Fibroblast of pulmonary artery (primary cell): ENCODE data around the gene ZC3H7B.

ENCODE experiments used
- DNase-seq: peaks from one replicate; pipeline ENCODE4 v3.0.0-alpha.2; 2010; ENCODE audit warnings: low read depth
- H3K4me3 ChIP-seq: replicated peaks from 2 replicates; pipeline ENCODE4 v1.5.1; 2011; ENCODE audit warnings: low read depth, mild to moderate bottlenecking, control low read depth, low read length, moderate library complexity
- TF ChIP-seq, protein P1 (sequence below): IDR thresholded peaks from 2 replicates; pipeline ENCODE4 v1.5.1; 2011; ENCODE audit warnings: mild to moderate bottlenecking, control low read depth, low read length, inconsistent platforms; ENCODE audit errors: missing control alignments

Gene ZC3H7B

DNA sequence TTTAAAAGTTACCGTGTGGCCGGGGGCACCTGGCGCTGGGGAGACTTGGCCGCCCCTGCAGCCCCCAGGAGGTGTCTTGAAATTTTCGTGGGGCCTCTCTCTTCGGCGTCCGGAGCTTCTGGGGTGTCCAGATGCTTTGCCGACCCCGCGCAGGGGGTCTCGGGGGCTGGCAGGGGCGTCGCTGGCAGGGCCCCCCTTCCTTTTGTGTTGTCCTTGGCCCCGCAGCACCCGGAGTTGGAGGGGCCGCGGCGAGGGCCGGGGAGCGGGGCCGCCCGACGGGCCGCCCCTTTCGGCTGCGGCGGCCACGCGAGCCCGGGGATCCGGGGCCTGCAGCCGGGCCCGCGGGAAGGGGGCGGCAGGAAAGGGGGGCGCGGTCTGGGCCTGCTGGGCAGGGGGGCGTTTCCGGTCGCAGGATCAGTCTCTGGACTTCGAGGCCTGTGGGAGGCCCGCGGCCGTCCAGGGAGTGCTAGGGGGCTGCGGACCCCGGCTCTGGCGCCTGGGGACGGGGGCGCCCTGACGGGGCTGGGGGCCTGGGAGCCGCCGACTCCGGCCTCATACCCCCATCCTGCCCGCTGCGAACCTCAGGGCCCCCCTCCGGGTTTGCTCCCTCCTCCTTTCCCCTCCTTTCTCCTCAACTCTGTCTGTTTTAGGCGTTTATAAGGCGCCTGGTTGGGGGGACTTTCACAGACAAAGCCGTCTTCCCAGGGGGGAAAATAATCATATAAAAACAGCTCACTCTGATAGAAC, 869 bp downstream of the ZC3H7B start:
- H3K4me3 ChIP-seq = peak overlapping the region; percentile 85
- no peak for DNase-seq
- TF ChIP-seq, protein P1, sequence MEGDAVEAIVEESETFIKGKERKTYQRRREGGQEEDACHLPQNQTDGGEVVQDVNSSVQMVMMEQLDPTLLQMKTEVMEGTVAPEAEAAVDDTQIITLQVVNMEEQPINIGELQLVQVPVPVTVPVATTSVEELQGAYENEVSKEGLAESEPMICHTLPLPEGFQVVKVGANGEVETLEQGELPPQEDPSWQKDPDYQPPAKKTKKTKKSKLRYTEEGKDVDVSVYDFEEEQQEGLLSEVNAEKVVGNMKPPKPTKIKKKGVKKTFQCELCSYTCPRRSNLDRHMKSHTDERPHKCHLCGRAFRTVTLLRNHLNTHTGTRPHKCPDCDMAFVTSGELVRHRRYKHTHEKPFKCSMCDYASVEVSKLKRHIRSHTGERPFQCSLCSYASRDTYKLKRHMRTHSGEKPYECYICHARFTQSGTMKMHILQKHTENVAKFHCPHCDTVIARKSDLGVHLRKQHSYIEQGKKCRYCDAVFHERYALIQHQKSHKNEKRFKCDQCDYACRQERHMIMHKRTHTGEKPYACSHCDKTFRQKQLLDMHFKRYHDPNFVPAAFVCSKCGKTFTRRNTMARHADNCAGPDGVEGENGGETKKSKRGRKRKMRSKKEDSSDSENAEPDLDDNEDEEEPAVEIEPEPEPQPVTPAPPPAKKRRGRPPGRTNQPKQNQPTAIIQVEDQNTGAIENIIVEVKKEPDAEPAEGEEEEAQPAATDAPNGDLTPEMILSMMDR = no peak

DNA sequence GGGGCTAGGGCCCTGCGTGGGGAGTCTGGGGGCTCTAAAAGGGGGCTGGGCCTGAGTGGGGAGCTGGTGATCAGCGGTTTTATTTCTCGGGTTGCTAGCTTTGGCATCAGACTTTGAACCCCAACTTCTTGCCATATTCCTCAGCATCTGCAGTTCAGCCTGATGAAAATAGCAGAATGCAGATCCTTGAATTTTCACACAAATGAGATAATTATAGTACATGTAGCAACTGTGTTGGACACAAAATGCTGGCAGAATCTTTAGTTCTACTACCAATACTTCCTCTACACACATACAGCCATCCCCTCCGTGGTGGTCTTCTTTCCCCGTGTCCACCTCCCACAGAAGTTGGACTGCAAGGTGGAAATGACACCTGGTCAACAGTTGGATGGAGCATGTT, 1.5 kb downstream of the ZC3H7B start:
- DNase-seq = no peak
- TF ChIP-seq, protein P1 = no peak
- peak overlapping the region; percentile 85 for H3K4me3 ChIP-seq

GRCh38 chr22:41305646-41306045, 4.3 kb downstream of the ZC3H7B start:
- TF ChIP-seq, protein P1 = no peak
- no peak overlapping the region for H3K4me3 ChIP-seq
- peak; percentile 65 for DNase-seq

DNA sequence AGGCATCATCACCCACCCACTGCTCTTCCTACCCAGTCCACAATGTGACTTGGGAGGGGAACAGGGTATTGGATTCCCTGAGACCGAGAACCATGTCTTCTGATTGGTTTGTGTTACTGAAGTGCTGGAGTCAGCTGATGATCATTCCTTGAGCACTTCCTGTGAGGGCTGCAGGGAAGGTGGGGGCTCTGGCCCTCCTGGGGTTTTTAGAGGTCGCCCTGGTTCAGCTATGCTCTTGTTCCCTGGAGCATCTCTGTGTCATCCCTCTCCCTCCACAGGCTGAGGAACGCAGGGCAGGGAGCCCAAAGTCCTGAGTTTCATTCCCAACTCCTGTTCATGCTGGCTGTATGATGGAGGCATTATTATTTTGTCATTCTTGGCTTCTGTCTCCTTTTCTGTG, 6.7 kb downstream of the ZC3H7B start:
- no peak overlapping the region for H3K4me3 ChIP-seq
- TF ChIP-seq, protein P1 = no peak
- no peak for DNase-seq

DNA sequence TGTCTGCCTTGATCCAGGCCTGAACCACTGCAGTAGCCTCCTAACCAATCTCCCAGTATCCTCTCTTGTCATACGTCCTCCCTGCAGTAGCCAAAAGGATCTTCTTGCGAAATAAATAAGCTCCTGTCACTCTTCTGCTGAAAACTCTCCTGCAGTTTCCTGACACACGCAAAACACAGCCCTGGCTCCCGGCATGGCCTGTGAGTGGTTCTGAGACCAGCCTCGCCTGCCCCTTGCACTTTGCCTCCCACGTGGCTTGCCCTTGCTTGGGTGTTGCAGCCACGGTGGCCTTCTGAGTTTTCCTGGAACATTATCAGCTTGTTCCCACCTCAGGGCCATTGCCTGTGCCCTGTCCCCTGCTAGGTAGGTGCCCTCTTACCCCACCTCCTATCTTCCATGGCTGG, 7.2 kb downstream of the ZC3H7B start:
- no peak overlapping the region for H3K4me3 ChIP-seq
- DNase-seq = peak; percentile 32
- TF ChIP-seq, protein P1 = no peak

DNA sequence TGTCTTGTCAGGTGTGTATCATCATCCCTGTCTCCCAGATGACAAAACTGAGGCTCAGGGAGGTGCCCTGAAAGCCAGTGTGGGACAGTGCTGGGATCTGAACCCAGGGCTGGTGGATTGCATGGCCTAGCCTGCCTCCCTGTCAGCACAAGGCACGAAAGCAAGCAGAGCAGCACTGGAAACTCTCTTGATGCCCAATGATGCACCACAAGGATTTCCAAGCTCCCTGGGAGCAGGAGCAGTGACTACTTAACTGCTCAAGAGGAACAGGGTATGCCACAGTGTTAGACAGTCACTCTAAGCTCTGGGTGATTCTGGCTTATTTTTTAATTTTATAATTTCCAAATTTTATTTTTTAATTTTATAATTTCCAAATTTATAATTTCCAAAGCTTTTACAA, 9.0 kb downstream of the ZC3H7B start:
- no peak for DNase-seq
- TF ChIP-seq, protein P1 = no peak
- no peak overlapping the region for H3K4me3 ChIP-seq

GRCh38 chr22:41311487-41311886, 10.2 kb downstream of the ZC3H7B start:
- no peak overlapping the region for H3K4me3 ChIP-seq
- TF ChIP-seq, protein P1 = no peak
- no peak for DNase-seq
